Suprapubic skin (tissue), 3 donors: ENCODE measurements around the gene IFNA1.

Source experiments
- CTCF ChIP-seq, 2 donors: fragments of 200-600 bp in 1 of 2; fragments of 450-650 bp in 1 of 2; sonication (generic) in 1 of 2; IDR thresholded peaks; one replicate each; pipeline ENCODE4 v1.5.1; 2016 to 2019; ENCODE audit warnings: antibody characterized with exemption in 2 of 2, mild to moderate bottlenecking in 1 of 2, moderate library complexity in 1 of 2
- EP300 ChIP-seq: sonication (generic); formaldehyde crosslinking; IDR thresholded peaks from one replicate; pipeline ENCODE4 v1.6.1; 2017; ENCODE audit warnings: antibody characterized with exemption

GRCh38 chr9:21402386-21403251, 37.6 kb upstream of the IFNA1 start:
- no peak for TF ChIP-seq EP300
- no peak for TF ChIP-seq CTCF (IDR thresholded peaks at IDR 0.05)
